Smooth muscle cell of the coronary artery (primary cell): ENCODE data around the gene PISD. TPM values are rescaled to one million over a fixed set of nuclear protein-coding genes. Genes with fewer than 3 reads are reported as not detected.

Experiments used
- total RNA-seq: library from RNA; depleted of rRNA; stranded (reverse); fragments of >200 nt; gene quantifications from 2 replicates; pipeline ENCODE4 v1.2.3, GENCODE V29; 2014; ENCODE audit warnings: low replicate concordance

The PISD gene
- 13.5 and 24.4 TPM in 2 replicates for total RNA-seq

DNA sequence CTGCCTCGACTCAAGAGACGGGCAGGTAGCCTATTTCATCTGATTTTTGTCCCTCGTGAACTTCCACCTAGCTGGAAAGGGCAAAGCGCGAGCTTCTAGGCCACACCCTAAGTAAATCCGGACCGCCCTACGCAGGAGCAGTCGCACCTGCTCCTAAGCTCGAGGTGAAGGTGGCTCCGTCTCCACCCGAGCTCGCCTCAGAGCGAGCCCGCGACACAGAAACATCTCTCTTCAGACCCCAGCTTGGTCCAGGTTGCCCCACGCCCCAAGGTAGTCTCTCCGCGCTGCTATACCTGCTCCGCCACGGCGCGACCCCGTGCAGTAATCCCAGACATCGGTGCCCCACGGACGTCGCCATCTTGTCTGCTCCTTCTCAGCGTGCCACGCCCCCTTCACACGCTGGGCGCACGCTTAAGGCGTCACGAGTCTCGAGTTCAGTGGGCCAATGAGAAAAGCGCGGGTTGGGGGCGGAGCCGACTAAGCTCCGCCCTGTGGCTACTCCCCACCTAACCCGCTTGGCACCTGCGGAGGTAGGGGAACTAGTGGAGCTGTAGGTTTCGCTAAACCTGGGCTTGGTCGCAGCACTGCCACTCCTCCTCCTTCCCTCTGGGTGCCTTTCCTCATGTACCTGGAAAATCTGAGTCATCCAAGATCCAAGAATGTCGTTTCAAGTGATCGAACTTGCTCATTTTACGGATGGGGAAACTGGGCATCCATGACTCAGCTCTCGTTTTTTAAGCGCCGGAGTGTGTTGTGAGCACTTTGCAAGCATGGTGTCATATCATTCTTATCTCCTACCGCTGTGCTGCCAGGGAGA lies at the start of gene PISD:
Gene PISD (minus strand): TSS at position 365 of the 817 bp plus-strand sequence. CDS start 7 bp downstream, at position 358.

Other genes starting within 250 kb of the PISD start
- gene EIF4ENIF1, start 172.4 kb downstream of the PISD start, total RNA-seq = 7.7 and 11.1 TPM in 2 replicates
- gene SFI1, start 165.7 kb downstream of the PISD start, total RNA-seq = 8.9 and 13.3 TPM in 2 replicates
- 9.2 and 15.2 TPM in 2 replicates for gene PRR14L, start 87.9 kb upstream of the PISD start, total RNA-seq
- gene DEPDC5, start 91.8 kb upstream of the PISD start, total RNA-seq = 8.1 and 11.0 TPM in 2 replicates